ENCODE measurements around the gene XRN1.

DNA sequence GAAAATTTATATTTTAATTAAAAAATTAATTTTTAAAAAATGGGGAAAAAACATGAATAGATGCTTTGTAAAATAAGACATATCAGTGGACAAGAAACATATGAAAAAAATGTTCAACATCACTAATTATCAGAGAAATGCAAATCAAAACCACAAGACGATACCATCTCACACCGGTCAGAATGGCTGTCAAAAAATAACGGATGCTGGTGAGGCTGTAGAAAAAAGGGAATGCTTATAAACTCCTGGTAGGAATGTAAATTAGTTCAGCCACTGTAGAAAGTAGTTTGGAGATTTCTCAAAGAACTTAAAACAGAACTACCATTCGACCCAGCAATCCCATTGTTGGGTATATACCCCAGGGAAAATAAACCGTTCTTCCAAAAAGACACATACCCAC, 93.8 kb downstream of the XRN1 start:
- TF ChIP-seq, protein P1, sequence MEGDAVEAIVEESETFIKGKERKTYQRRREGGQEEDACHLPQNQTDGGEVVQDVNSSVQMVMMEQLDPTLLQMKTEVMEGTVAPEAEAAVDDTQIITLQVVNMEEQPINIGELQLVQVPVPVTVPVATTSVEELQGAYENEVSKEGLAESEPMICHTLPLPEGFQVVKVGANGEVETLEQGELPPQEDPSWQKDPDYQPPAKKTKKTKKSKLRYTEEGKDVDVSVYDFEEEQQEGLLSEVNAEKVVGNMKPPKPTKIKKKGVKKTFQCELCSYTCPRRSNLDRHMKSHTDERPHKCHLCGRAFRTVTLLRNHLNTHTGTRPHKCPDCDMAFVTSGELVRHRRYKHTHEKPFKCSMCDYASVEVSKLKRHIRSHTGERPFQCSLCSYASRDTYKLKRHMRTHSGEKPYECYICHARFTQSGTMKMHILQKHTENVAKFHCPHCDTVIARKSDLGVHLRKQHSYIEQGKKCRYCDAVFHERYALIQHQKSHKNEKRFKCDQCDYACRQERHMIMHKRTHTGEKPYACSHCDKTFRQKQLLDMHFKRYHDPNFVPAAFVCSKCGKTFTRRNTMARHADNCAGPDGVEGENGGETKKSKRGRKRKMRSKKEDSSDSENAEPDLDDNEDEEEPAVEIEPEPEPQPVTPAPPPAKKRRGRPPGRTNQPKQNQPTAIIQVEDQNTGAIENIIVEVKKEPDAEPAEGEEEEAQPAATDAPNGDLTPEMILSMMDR (IDR thresholded peaks at IDR 0.05; ENCODE audit: insufficient read depth, low read length): no peak
- no peak for TF ChIP-seq POLR2AphosphoS5 (IDR thresholded peaks at IDR 0.05; ENCODE audit: low read depth)
- TF ChIP-seq, protein P2, sequence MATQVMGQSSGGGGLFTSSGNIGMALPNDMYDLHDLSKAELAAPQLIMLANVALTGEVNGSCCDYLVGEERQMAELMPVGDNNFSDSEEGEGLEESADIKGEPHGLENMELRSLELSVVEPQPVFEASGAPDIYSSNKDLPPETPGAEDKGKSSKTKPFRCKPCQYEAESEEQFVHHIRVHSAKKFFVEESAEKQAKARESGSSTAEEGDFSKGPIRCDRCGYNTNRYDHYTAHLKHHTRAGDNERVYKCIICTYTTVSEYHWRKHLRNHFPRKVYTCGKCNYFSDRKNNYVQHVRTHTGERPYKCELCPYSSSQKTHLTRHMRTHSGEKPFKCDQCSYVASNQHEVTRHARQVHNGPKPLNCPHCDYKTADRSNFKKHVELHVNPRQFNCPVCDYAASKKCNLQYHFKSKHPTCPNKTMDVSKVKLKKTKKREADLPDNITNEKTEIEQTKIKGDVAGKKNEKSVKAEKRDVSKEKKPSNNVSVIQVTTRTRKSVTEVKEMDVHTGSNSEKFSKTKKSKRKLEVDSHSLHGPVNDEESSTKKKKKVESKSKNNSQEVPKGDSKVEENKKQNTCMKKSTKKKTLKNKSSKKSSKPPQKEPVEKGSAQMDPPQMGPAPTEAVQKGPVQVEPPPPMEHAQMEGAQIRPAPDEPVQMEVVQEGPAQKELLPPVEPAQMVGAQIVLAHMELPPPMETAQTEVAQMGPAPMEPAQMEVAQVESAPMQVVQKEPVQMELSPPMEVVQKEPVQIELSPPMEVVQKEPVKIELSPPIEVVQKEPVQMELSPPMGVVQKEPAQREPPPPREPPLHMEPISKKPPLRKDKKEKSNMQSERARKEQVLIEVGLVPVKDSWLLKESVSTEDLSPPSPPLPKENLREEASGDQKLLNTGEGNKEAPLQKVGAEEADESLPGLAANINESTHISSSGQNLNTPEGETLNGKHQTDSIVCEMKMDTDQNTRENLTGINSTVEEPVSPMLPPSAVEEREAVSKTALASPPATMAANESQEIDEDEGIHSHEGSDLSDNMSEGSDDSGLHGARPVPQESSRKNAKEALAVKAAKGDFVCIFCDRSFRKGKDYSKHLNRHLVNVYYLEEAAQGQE (IDR thresholded peaks at IDR 0.05; ENCODE audit: insufficient replicate concordance, low read depth): no peak

Data from HL-60 (cell line).